ENCODE results near the gene COX6A2.

The COX6A2 gene

GRCh38 chr16:31429796-31430195 is 1.6 kb upstream of the COX6A2 start:
- no peak overlapping the region for H3K27ac ChIP-seq
- TF ChIP-seq ZFX (IDR thresholded peaks at IDR 0.05) (no peak), CTCF (conservative IDR thresholded peaks at IDR 0.05) (no peak)

- no peak overlapping the region for H3K27ac ChIP-seq
- TF ChIP-seq CTCF (conservative IDR thresholded peaks at IDR 0.05), result no peak
- no peak for TF ChIP-seq ZFX (IDR thresholded peaks at IDR 0.05)
These were observed 1.2 kb upstream of the COX6A2 start for GRCh38 chr16:31429314-31429713.

- no peak overlapping the region for H3K27ac ChIP-seq
- TF ChIP-seq ZFX (IDR thresholded peaks at IDR 0.05), result no peak
- no peak for TF ChIP-seq CTCF (conservative IDR thresholded peaks at IDR 0.05)
These were observed 583 bp upstream of the COX6A2 start for GRCh38 chr16:31428638-31429247.

GRCh38 chr16:31427441-31428278 is 500 bp downstream of the COX6A2 start:
- no peak overlapping the region for H3K27ac ChIP-seq
- TF ChIP-seq CTCF (conservative IDR thresholded peaks at IDR 0.05) (no peak), ZFX (IDR thresholded peaks at IDR 0.05) (no peak)

- no peak overlapping the region for H3K27ac ChIP-seq
- TF ChIP-seq CTCF (conservative IDR thresholded peaks at IDR 0.05), result no peak
- TF ChIP-seq ZFX (IDR thresholded peaks at IDR 0.05), result no peak
These were observed 4.4 kb downstream of the COX6A2 start for GRCh38 chr16:31423801-31424200.

GRCh38 chr16:31423241-31423640 is 4.9 kb downstream of the COX6A2 start:
- TF ChIP-seq ZFX (IDR thresholded peaks at IDR 0.05), result no peak
- TF ChIP-seq CTCF (conservative IDR thresholded peaks at IDR 0.05), result no peak
- H3K27ac ChIP-seq, result no peak overlapping the region

GRCh38 chr16:31421587-31421986 is 6.6 kb downstream of the COX6A2 start:
- TF ChIP-seq ZFX (IDR thresholded peaks at IDR 0.05), result no peak
- TF ChIP-seq CTCF (conservative IDR thresholded peaks at IDR 0.05), result no peak
- H3K27ac ChIP-seq, result no peak overlapping the region
